GM11168 (cell line): ENCODE measurements around the gene ASCC1.

Experiments
- in situ Hi-C: fragments of 300-500 bp; cut with MboI; formaldehyde crosslinking; loops from one replicate; pipeline ENCODE4 v1.12.0; 2022; ENCODE audit warnings: low sequenced_read_pairs; ENCODE audit not compliant: unreplicated experiment

ASCC1 gene

GRCh38 chr10:72089618-72090017 is 126.5 kb downstream of the ASCC1 start:
- in situ Hi-C loops = no loop called here

- in situ Hi-C loops = no loop called here
Observed at GRCh38 chr10:72088889-72089575, 127.0 kb downstream of the ASCC1 start.

GRCh38 chr10:72087969-72088888 is 127.8 kb downstream of the ASCC1 start, which contains the start of gene SPOCK2:
Gene SPOCK2 (minus strand): TSS chr10:72088551. CDS start chr10:72088328, 223 bp downstream.
- in situ Hi-C loops = no loop called here

GRCh38 chr10:72087392-72087968 is 128.6 kb downstream of the ASCC1 start:
- in situ Hi-C loops = no loop called here

- in situ Hi-C loops = no loop called here
Observed at GRCh38 chr10:72086466-72087391, 129.3 kb downstream of the ASCC1 start.

- in situ Hi-C loops = no loop called here
Observed at GRCh38 chr10:72085864-72086465, 130.1 kb downstream of the ASCC1 start.

GRCh38 chr10:72085166-72085565 is 130.9 kb downstream of the ASCC1 start:
- in situ Hi-C loops = no loop called here

GRCh38 chr10:72083790-72084459 is 132.2 kb downstream of the ASCC1 start:
- in situ Hi-C loops = no loop called here

GRCh38 chr10:72082856-72083789 is 133.0 kb downstream of the ASCC1 start:
- in situ Hi-C loops = no loop called here

- in situ Hi-C loops = no loop called here
Observed at GRCh38 chr10:72081772-72082590, 134.1 kb downstream of the ASCC1 start.

GRCh38 chr10:72081210-72081609 is 134.9 kb downstream of the ASCC1 start:
- in situ Hi-C loops = no loop called here

GRCh38 chr10:72080042-72080975 is 135.8 kb downstream of the ASCC1 start:
- in situ Hi-C loops = no loop called here

GRCh38 chr10:72079356-72079755 is 136.7 kb downstream of the ASCC1 start:
- in situ Hi-C loops = no loop called here

GRCh38 chr10:72077275-72077990 is 138.6 kb downstream of the ASCC1 start:
- in situ Hi-C loops = no loop called here

GRCh38 chr10:72076756-72077155 is 139.3 kb downstream of the ASCC1 start:
- in situ Hi-C loops = no loop called here
